NK-92 (cell line): ENCODE results near the gene URM1.

ENCODE experiments used
- DNase-seq: peaks from one replicate; lab custom pipeline; 2025; ENCODE audit not compliant: unreplicated experiment; lab: John Stamatoyannopoulos, UW

The URM1 gene

GRCh38 chr9:128344931-128345605 lies 26.1 kb upstream of the URM1 start:
- DNase-seq, result no peak

- DNase-seq, result no peak
Measured at GRCh38 chr9:128349125-128349524, 22.0 kb upstream of the URM1 start.

- DNase-seq, result no peak
Measured at GRCh38 chr9:128349772-128350171, 21.4 kb upstream of the URM1 start.

- DNase-seq, result no peak
Measured at GRCh38 chr9:128355451-128355850, 15.7 kb upstream of the URM1 start.

- no peak for DNase-seq
Measured at GRCh38 chr9:128358090-128358489, 13.1 kb upstream of the URM1 start.

- no peak for DNase-seq
Measured at GRCh38 chr9:128358861-128359260, 12.3 kb upstream of the URM1 start.

GRCh38 chr9:128360826-128361225 lies 10.3 kb upstream of the URM1 start:
- no peak for DNase-seq

GRCh38 chr9:128361296-128361985 lies 9.7 kb upstream of the URM1 start:
- DNase-seq, result no peak

- no peak for DNase-seq
Measured at GRCh38 chr9:128361986-128362646, 9.1 kb upstream of the URM1 start.

- no peak for DNase-seq
Measured at GRCh38 chr9:128362774-128363173, 8.4 kb upstream of the URM1 start.

GRCh38 chr9:128365525-128365924 lies 5.6 kb upstream of the URM1 start:
- DNase-seq, result no peak

- no peak for DNase-seq
Measured at GRCh38 chr9:128369024-128369706, 2.0 kb upstream of the URM1 start.

GRCh38 chr9:128370367-128370751 lies 815 bp upstream of the URM1 start:
- no peak for DNase-seq

GRCh38 chr9:128371630-128372117 lies 500 bp downstream of the URM1 start:
- no peak for DNase-seq

- DNase-seq, result no peak
Measured at GRCh38 chr9:128372188-128372641, 1.0 kb downstream of the URM1 start.

GRCh38 chr9:128372784-128373183 lies 1.6 kb downstream of the URM1 start:
- DNase-seq, result no peak

GRCh38 chr9:128374221-128374675 lies 3.1 kb downstream of the URM1 start:
- DNase-seq, result no peak

GRCh38 chr9:128375865-128376264 lies 4.7 kb downstream of the URM1 start:
- DNase-seq, result no peak

- DNase-seq, result no peak
Measured at GRCh38 chr9:128382261-128382660, 11.1 kb downstream of the URM1 start.

- no peak for DNase-seq
Measured at GRCh38 chr9:128383007-128383753, 12.0 kb downstream of the URM1 start.

- DNase-seq, result no peak
Measured at GRCh38 chr9:128383791-128384190, 12.6 kb downstream of the URM1 start.
